HepG2 (cell line): Measurements from ENCODE around the gene CFAP45. TPM values are rescaled to one million over a fixed set of nuclear protein-coding genes. Genes with fewer than 3 reads are reported as not detected.

Experiments
- ATAC-seq: fragments of 200-7000 bp; cut with Tn5 transposase; 3 replicates; pipeline ENCODE4 v1.9.1; 2020; ENCODE audit warnings: mild to moderate bottlenecking, moderate library complexity
- BruUV-seq: library from RNA; stranded (reverse); fragments of 400-500 nt; replicated peaks from 2 replicates; lab custom pipeline; 2021; lab: Mats Ljungman, UMichigan
- CTCF ChIA-PET: fragments of 300-600 bp; formaldehyde crosslinking; extraction: SDS; loops from one replicate; lab custom pipeline; 2021; ENCODE audit warnings: low total read pairs, inconsistent platforms, low intra/inter-chr PET ratio; lab: Yijun Ruan, JAX
- POLR2A ChIA-PET: fragments of 350-600 bp; sonication (Branson Sonifier 250); formaldehyde crosslinking; loops from one replicate; lab custom pipeline; 2020; ENCODE audit warnings: antibody characterized with exemption, inconsistent platforms; lab: Yijun Ruan, JAX
- DNase-seq: peaks from one replicate; pipeline ENCODE4 v3.0.0-alpha.2; 2015; ENCODE audit warnings: low spot score
- FAIRE-seq: peaks from 3 replicates; lab custom pipeline; 2011; peaks lifted over from hg19 to GRCh38; lab: Jason Lieb, UNC
- H2AFZ ChIP-seq: one replicate; pipeline ENCODE4 v1.6.1; 2011; ENCODE audit warnings: low read length, inconsistent platforms
- H3K27ac ChIP-seq: fragments of 300-600 bp; 3 replicates; pipeline ENCODE4 v1.8.0; 2011; ENCODE audit warnings: mixed run types, mild to moderate bottlenecking, mixed read lengths, low read length, inconsistent platforms; ENCODE audit not compliant: insufficient read depth; ENCODE audit errors: extremely low read length
- H3K27me3 ChIP-seq, 2 experiments: fragments of 200-600 bp in 1 of 2; 2 replicates in 1 of 2; 3 replicates in 1 of 2; pipeline versions ENCODE4 v1.6.0 to v1.8.0; 2011; ENCODE audit warnings: low read length in 2 of 2, mild to moderate bottlenecking in 2 of 2, moderate library complexity in 2 of 2, inconsistent platforms in 1 of 2; ENCODE audit not compliant: insufficient read depth in 2 of 2, control insufficient read depth in 1 of 2
- H3K36me3 ChIP-seq, 2 experiments: fragments of 200-600 bp in 1 of 2; replicated peaks in 1 of 2; 2 replicates in 1 of 2; 3 replicates in 1 of 2; pipeline versions ENCODE4 v1.5.1 to v1.8.0; 2011; ENCODE audit warnings: low read length in 2 of 2, inconsistent platforms in 1 of 2; ENCODE audit not compliant: insufficient read depth in 2 of 2, control insufficient read depth in 1 of 2
- H3K4me1 ChIP-seq: 2 replicates; pipeline ENCODE4 v1.5.1; 2012; ENCODE audit warnings: low read length, inconsistent platforms; ENCODE audit not compliant: insufficient read depth
- H3K4me2 ChIP-seq: 2 replicates; pipeline ENCODE4 v1.6.0; 2011; ENCODE audit warnings: low read depth, low read length, inconsistent platforms
- H3K4me3 ChIP-seq, 3 experiments: fragments of 200-600 bp in 1 of 3; sonication (generic), shearing (Covaris generic) in 1 of 3; replicated peaks in 1 of 3; 2 replicates each; pipeline ENCODE4 v1.5.1; 2011 to 2016; ENCODE audit warnings: low read length in 3 of 3, inconsistent platforms in 2 of 3, low read depth in 2 of 3, mild to moderate bottlenecking in 2 of 3, control low read depth in 1 of 3, mixed read lengths in 1 of 3; ENCODE audit not compliant: insufficient read depth in 1 of 3
- H3K79me2 ChIP-seq: one replicate; pipeline ENCODE4 v1.6.1; 2011; ENCODE audit warnings: low read length, inconsistent platforms; ENCODE audit not compliant: insufficient read depth
- H3K9ac ChIP-seq: 2 replicates; pipeline ENCODE4 v1.6.0; 2011; ENCODE audit warnings: mild to moderate bottlenecking, low read depth, low read length, inconsistent platforms; ENCODE audit not compliant: insufficient read depth
- H3K9me3 ChIP-seq: 2 replicates; pipeline ENCODE4 v1.5.1; 2012; ENCODE audit warnings: mild to moderate bottlenecking, low read length
- H4K20me1 ChIP-seq: 2 replicates; pipeline ENCODE4 v1.6.0; 2011; ENCODE audit warnings: inconsistent platforms, mild to moderate bottlenecking, low read length, moderate library complexity; ENCODE audit not compliant: insufficient read depth
- ATF6 ChIP-seq: sonication (generic); formaldehyde crosslinking; conservative IDR thresholded peaks from 2 replicates; pipeline ENCODE4 v1.4.0; 2020; ENCODE audit warnings: missing genetic modification reagents
- CBFB ChIP-seq: sonication (generic); formaldehyde crosslinking; IDR thresholded peaks from 2 replicates; pipeline ENCODE4 v1.4.0; 2020; ENCODE audit warnings: missing genetic modification reagents
- ELF3 ChIP-seq: IDR thresholded peaks from 2 replicates; pipeline ENCODE4 v1.6.1; 2016; ENCODE audit warnings: missing genetic modification reagents, missing compliant biosample characterization
- HMGXB3 ChIP-seq: sonication (generic); formaldehyde crosslinking; IDR thresholded peaks from 2 replicates; pipeline ENCODE4 v1.4.0; 2020; ENCODE audit warnings: missing genetic modification reagents, borderline replicate concordance
- JARID2 ChIP-seq: sonication (generic); formaldehyde crosslinking; IDR thresholded peaks from 2 replicates; pipeline ENCODE4 v1.8.1; 2023; ENCODE audit warnings: missing genetic modification reagents, inconsistent platforms; ENCODE audit not compliant: insufficient replicate concordance
- NKX3-1 ChIP-seq: sonication (generic); formaldehyde crosslinking; IDR thresholded peaks from 2 replicates; pipeline ENCODE4 v1.5.0; 2020; ENCODE audit warnings: missing genetic modification reagents
- TAF1 ChIP-seq: sonication (generic); formaldehyde crosslinking; IDR thresholded peaks from 2 replicates; pipeline ENCODE4 v1.4.0; 2020; ENCODE audit warnings: missing genetic modification reagents
- TRAFD1 ChIP-seq: sonication (generic); formaldehyde crosslinking; IDR thresholded peaks from 2 replicates; pipeline ENCODE4 v1.5.1; 2020; ENCODE audit warnings: missing genetic modification reagents, mild to moderate bottlenecking, borderline replicate concordance
- ZNF577 ChIP-seq: sonication (generic); formaldehyde crosslinking; IDR thresholded peaks from 2 replicates; pipeline ENCODE4 v1.4.0; 2020; ENCODE audit warnings: mild to moderate bottlenecking, low read depth, missing genetic modification reagents, borderline replicate concordance
- ZNF720 ChIP-seq: sonication (generic); formaldehyde crosslinking; IDR thresholded peaks from 2 replicates; pipeline ENCODE4 v1.4.0; 2020; ENCODE audit warnings: missing genetic modification reagents
- ZNF746 ChIP-seq: sonication (generic); formaldehyde crosslinking; IDR thresholded peaks from 2 replicates; pipeline ENCODE4 v1.8.0; 2022; ENCODE audit warnings: mild to moderate bottlenecking, missing genetic modification reagents
- ZSCAN5A ChIP-seq: sonication (generic); formaldehyde crosslinking; IDR thresholded peaks from 2 replicates; pipeline ENCODE4 v1.8.0; 2022; ENCODE audit warnings: mild to moderate bottlenecking, missing genetic modification reagents, borderline replicate concordance
- WGBS: methylation state at CpG from one replicate; pipeline ENCODE4 v1.1.6; 2017; ENCODE audit warnings: low lambda C conversion rate; 5-methylcytosine and 5-hydroxymethylcytosine counted together
- in situ Hi-C: cut with HindIII; loops from 2 replicates; pipeline ENCODE4 v1.10.0; 2017; ENCODE audit warnings: low pct_unique_long_range_greater_than_20kb; ENCODE audit not compliant: extremely low pct_ligation_motif_present
- intact Hi-C: fragments of 100-400 bp; cut with micrococcal nuclease; formaldehyde crosslinking; loops from one replicate; pipeline ENCODE4 v1.10.0; 2022; ENCODE audit not compliant: unreplicated experiment
- polyA plus RNA-seq, 8 experiments: library from polyadenylated mRNA; depleted of rRNA in 3 of 8; stranded (reverse) in 7 of 8; unstranded in 1 of 8; fragments of >200 nt; fragmentation: Illumina TruSeq in 4 of 8; extraction: Trizol in 4 of 8; gene quantifications; 2 replicates each; pipeline versions ENCODE4 v1.2.1 to v1.2.3, GENCODE V29; 2011 to 2016; ENCODE audit warnings: low read depth in 4 of 8, missing spikeins in 1 of 8, mixed read lengths in 1 of 8; ENCODE audit not compliant: insufficient read depth in 1 of 8
- total RNA-seq, 5 experiments: library from RNA; depleted of rRNA; stranded (reverse); fragments of >200 nt; fragmentation: Illumina TruSeq; extraction: Trizol; gene quantifications; 2 replicates each; pipeline ENCODE4 v1.2.3, GENCODE V29; 2016; ENCODE audit warnings: low read depth in 1 of 5

CFAP45 gene
- total and polyA plus RNA-seq, 2 of the 13 experiments (the other 11 are each of a cell fraction or from before 2014, with no cell fraction given): not detected

- FAIRE-seq (no peak), DNase-seq (peak; percentile 60), ATAC-seq (peak; percentile 44; the same call in 1 of the 3 replicates)
- Histone ChIP-seq H3K36me3 (no peaks in the 10 kb centered on the region), H3K27ac (no peak overlapping the region), H3K4me1 (no peaks in the 10 kb centered on the region), H2AFZ (no peak overlapping the region), H3K27me3 (no peaks in the 10 kb centered on the region), H3K4me2 (no peak overlapping the region), H4K20me1 (no peaks in the 10 kb centered on the region), H3K4me3 (no peak overlapping the region), H3K9ac (no peak overlapping the region), H3K9me3 (no peaks in the 10 kb centered on the region), H3K79me2 (no peaks in the 10 kb centered on the region)
- POLR2A ChIA-PET: no interaction called here
- WGBS: 35% methylated on average over 9 of the region's 9 CpGs
- BruUV-seq: no TSS peak
- in situ Hi-C loops: no loop called here
- CTCF ChIA-PET: no interaction called here
- intact Hi-C loops: no loop called here
- no peak for TF ChIP-seq ATF6 (CRISPR knock-in tag)
- no peak for TF ChIP-seq NKX3-1 (CRISPR knock-in tag)
- TF ChIP-seq ELF3 (CRISPR knock-in tag): no peak
- no peak for TF ChIP-seq ZSCAN5A (CRISPR knock-in tag)
- TF ChIP-seq HMGXB3 (CRISPR knock-in tag): no peak
- no peak for TF ChIP-seq ZNF720 (CRISPR knock-in tag)
- TF ChIP-seq JARID2: no peak
- no peak for TF ChIP-seq TAF1 (CRISPR knock-in tag)
- no peak for TF ChIP-seq TRAFD1 (CRISPR knock-in tag)
- no peak for TF ChIP-seq CBFB (CRISPR knock-in tag)
- TF ChIP-seq ZNF577 (CRISPR knock-in tag): no peak
- no peak for TF ChIP-seq ZNF746 (CRISPR knock-in tag)
Measured at GRCh38 chr1:159916242-159917051, 16.5 kb upstream of the CFAP45 start.
